HepG2 (cell line): ENCODE measurements around the gene CEP20. TPM values are rescaled to one million over a fixed set of nuclear protein-coding genes. Genes with fewer than 3 reads are reported as not detected.

Experiments
- FOSL1 ChIP-seq: sonication (generic); formaldehyde crosslinking; IDR thresholded peaks from 2 replicates; pipeline ENCODE4 v1.9.0; 2021; ENCODE audit warnings: missing genetic modification reagents, borderline replicate concordance
- HDAC2 ChIP-seq: sonication (generic); formaldehyde crosslinking; IDR thresholded peaks from 2 replicates; pipeline ENCODE4 v1.4.0; 2020; ENCODE audit warnings: missing genetic modification reagents
- HIVEP1 ChIP-seq: sonication (generic); formaldehyde crosslinking; IDR thresholded peaks from 2 replicates; pipeline ENCODE4 v1.4.0; 2020; ENCODE audit warnings: mild to moderate bottlenecking, missing genetic modification reagents
- HNF4A ChIP-seq: sonication (generic); formaldehyde crosslinking; IDR thresholded peaks from 2 replicates; pipeline ENCODE4 v1.4.0; 2020; ENCODE audit warnings: missing genetic modification reagents
- JUND ChIP-seq: sonication (generic); formaldehyde crosslinking; IDR thresholded peaks from 2 replicates; pipeline ENCODE4 v1.8.0; 2022; ENCODE audit warnings: mild to moderate bottlenecking, missing genetic modification reagents
- NFKBIZ ChIP-seq: IDR thresholded peaks from 2 replicates; pipeline ENCODE4 v1.6.1; 2018; ENCODE audit warnings: missing genetic modification reagents, missing compliant biosample characterization
- PHF8 ChIP-seq: sonication (generic); formaldehyde crosslinking; IDR thresholded peaks from 2 replicates; pipeline ENCODE4 v1.5.0; 2020; ENCODE audit warnings: missing genetic modification reagents
- PRPF4 ChIP-seq: fragments of 200-400 bp; formaldehyde crosslinking; IDR thresholded peaks from 2 replicates; pipeline ENCODE4 v1.6.1; 2016; ENCODE audit warnings: low read length, low read depth; ENCODE audit not compliant: poor library complexity, severe bottlenecking
- RFX5 ChIP-seq: IDR thresholded peaks from 2 replicates; pipeline ENCODE4 v1.6.1; 2011; ENCODE audit warnings: low read depth, low read length, improper control_type of control experiment
- SMAD3 ChIP-seq: sonication (generic); formaldehyde crosslinking; IDR thresholded peaks from 2 replicates; pipeline ENCODE4 v1.4.0; 2020; ENCODE audit warnings: missing genetic modification reagents
- SRSF4 ChIP-seq: fragments of 200-400 bp; formaldehyde crosslinking; IDR thresholded peaks from one replicate; pipeline ENCODE4 v1.6.1; 2018; ENCODE audit warnings: mild to moderate bottlenecking, low read depth, low read length, moderate library complexity; ENCODE audit not compliant: poor library complexity, severe bottlenecking
- YY1 ChIP-seq: IDR thresholded peaks from 2 replicates; pipeline ENCODE4 v1.6.1; 2011; ENCODE audit warnings: low read length, low read depth, moderate library complexity, mild to moderate bottlenecking; ENCODE audit not compliant: insufficient read depth, insufficient replicate concordance
- ZBTB7A ChIP-seq: sonication (generic); formaldehyde crosslinking; IDR thresholded peaks from 2 replicates; pipeline ENCODE4 v1.8.0; 2022; ENCODE audit warnings: mild to moderate bottlenecking, missing genetic modification reagents
- ZFP36L2 ChIP-seq: sonication (generic); formaldehyde crosslinking; IDR thresholded peaks from 2 replicates; pipeline ENCODE4 v1.4.0; 2020; ENCODE audit warnings: missing genetic modification reagents
- ZNF10 ChIP-seq: sonication (generic); formaldehyde crosslinking; IDR thresholded peaks from 2 replicates; pipeline ENCODE4 v1.4.0; 2020; ENCODE audit warnings: mild to moderate bottlenecking, low read depth, missing genetic modification reagents, borderline replicate concordance
- ZNF225 ChIP-seq: sonication (generic); formaldehyde crosslinking; IDR thresholded peaks from 2 replicates; pipeline ENCODE4 v1.4.0; 2020; ENCODE audit warnings: mild to moderate bottlenecking, missing genetic modification reagents
- ZNF34 ChIP-seq: sonication (generic); formaldehyde crosslinking; IDR thresholded peaks from 2 replicates; pipeline ENCODE4 v1.4.0; 2020; ENCODE audit warnings: mild to moderate bottlenecking, missing genetic modification reagents, borderline replicate concordance
- ZNF44 ChIP-seq: sonication (generic); formaldehyde crosslinking; IDR thresholded peaks from 2 replicates; pipeline ENCODE4 v1.5.1; 2020; ENCODE audit warnings: mild to moderate bottlenecking, missing genetic modification reagents
- ZNF562 ChIP-seq: sonication (generic); formaldehyde crosslinking; IDR thresholded peaks from 2 replicates; pipeline ENCODE4 v1.8.0; 2022; ENCODE audit warnings: missing genetic modification reagents, borderline replicate concordance
- ZNF589 ChIP-seq: sonication (generic); formaldehyde crosslinking; conservative IDR thresholded peaks from 2 replicates; pipeline ENCODE4 v1.8.0; 2022; ENCODE audit warnings: mild to moderate bottlenecking, moderate library complexity, missing genetic modification reagents
- ZNF792 ChIP-seq: IDR thresholded peaks from 2 replicates; pipeline ENCODE4 v1.6.1; 2016
- polyA plus RNA-seq, 8 experiments: library from polyadenylated mRNA; depleted of rRNA in 3 of 8; stranded (reverse) in 7 of 8; unstranded in 1 of 8; fragments of >200 nt; fragmentation: Illumina TruSeq in 4 of 8; extraction: Trizol in 4 of 8; gene quantifications; 2 replicates each; pipeline versions ENCODE4 v1.2.1 to v1.2.3, GENCODE V29; 2011 to 2016; ENCODE audit warnings: low read depth in 4 of 8, missing spikeins in 1 of 8, mixed read lengths in 1 of 8; ENCODE audit not compliant: insufficient read depth in 1 of 8
- total RNA-seq, 5 experiments: library from RNA; depleted of rRNA; stranded (reverse); fragments of >200 nt; fragmentation: Illumina TruSeq; extraction: Trizol; gene quantifications; 2 replicates each; pipeline ENCODE4 v1.2.3, GENCODE V29; 2016; ENCODE audit warnings: low read depth in 1 of 5
- TF ChIP-seq, protein P1 (sequence below): IDR thresholded peaks from 2 replicates; pipeline ENCODE4 v1.6.1; 2016
- TF ChIP-seq, protein P2 (sequence below): sonication (generic); formaldehyde crosslinking; IDR thresholded peaks from 2 replicates; pipeline ENCODE4 v1.8.0; 2022; ENCODE audit warnings: mild to moderate bottlenecking, missing genetic modification reagents, moderate library complexity
- TF ChIP-seq, protein P3 (sequence below), 2 experiments: IDR thresholded peaks; 2 replicates each; pipeline ENCODE4 v1.6.1; 2011 to 2012; ENCODE audit warnings: low read length in 2 of 2, borderline replicate concordance in 1 of 2, low read depth in 1 of 2, mild to moderate bottlenecking in 1 of 2, moderate library complexity in 1 of 2

Gene CEP20
- total and polyA plus RNA-seq, 2 of the 13 experiments (the other 11 are each of a cell fraction or from before 2014, with no cell fraction given), result 53.0 to 54.1 TPM

DNA sequence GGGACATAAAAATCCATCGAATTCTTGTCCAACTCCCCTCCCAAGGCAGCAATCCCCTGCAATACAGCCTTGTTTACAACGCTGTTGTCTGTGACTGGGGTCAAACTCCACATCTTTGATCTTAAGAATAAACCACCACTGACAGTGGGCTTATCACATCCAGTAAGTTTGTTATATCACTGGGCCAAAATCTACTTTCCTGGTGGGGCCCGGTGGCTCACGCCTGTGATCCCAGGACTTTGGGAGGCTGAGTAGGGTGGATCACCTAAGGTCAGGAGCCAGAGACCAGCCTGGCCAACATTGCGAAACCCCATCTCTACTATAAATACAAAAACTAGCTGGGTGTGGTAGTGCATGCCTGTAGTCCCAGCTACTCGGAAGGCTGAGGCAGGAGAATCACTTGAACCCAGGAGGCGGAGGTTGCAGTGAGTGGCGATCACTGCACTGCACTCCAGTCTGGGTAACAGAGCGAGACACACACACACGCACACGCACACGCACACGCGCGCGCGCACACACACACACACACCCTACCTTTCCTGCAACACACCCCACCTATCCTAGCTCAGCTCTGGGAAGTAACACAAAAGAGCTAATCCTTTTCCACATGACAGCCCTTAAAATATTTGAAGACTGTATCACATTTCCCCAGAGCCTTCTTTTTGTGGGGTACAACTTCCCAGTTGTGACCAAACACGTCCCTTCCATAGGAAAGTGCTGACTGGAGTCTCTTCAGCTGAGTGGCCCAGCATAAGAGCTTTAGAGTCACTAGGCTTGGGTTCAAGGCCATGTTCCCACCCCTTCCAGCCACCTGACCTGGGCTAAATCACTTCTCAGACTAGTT lies 40.1 kb upstream of the CEP20 start (continued):
- TF ChIP-seq, protein P1, sequence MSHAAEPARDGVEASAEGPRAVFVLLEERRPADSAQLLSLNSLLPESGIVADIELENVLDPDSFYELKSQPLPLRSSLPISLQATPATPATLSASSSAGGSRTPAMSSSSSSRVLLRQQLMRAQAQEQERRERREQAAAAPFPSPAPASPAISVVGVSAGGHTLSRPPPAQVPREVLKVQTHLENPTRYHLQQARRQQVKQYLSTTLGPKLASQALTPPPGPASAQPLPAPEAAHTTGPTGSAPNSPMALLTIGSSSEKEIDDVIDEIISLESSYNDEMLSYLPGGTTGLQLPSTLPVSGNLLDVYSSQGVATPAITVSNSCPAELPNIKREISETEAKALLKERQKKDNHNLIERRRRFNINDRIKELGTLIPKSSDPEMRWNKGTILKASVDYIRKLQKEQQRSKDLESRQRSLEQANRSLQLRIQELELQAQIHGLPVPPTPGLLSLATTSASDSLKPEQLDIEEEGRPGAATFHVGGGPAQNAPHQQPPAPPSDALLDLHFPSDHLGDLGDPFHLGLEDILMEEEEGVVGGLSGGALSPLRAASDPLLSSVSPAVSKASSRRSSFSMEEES (CRISPR knock-in tag), result no peak; the same call in 1 of the 2 replicates
- TF ChIP-seq ZNF44 (no peak), ZNF34 (no peak), ZBTB7A (CRISPR knock-in tag) (0 out of 2 replicates have a peak, but pooled peaks have one; percentile 52), HIVEP1 (CRISPR knock-in tag) (peak; percentile 58; the same call in 1 of the 2 replicates), ZNF562 (CRISPR knock-in tag) (no peak), HNF4A (CRISPR knock-in tag) (peak; percentile 77), ZFP36L2 (CRISPR knock-in tag) (no peak), FOSL1 (CRISPR knock-in tag) (no peak), ZNF225 (CRISPR knock-in tag) (peak; percentile 46; the same call in 1 of the 2 replicates), YY1 (no peak), RFX5 (no peak), ZNF10 (CRISPR knock-in tag) (no peak), SRSF4 (no peak), PRPF4 (no peak), PHF8 (CRISPR knock-in tag) (no peak), NFKBIZ (no peak), JUND (CRISPR knock-in tag) (0 out of 2 replicates have a peak, but pooled peaks have one; percentile 61), ZNF792 (CRISPR knock-in tag) (peak; percentile 57; the same call in 1 of the 2 replicates), ZNF589 (no peak), HDAC2 (no peak; the same call in 1 of the 2 replicates), SMAD3 (CRISPR knock-in tag) (0 out of 2 replicates have a peak, but pooled peaks have one; percentile 30)
- TF ChIP-seq, protein P2, sequence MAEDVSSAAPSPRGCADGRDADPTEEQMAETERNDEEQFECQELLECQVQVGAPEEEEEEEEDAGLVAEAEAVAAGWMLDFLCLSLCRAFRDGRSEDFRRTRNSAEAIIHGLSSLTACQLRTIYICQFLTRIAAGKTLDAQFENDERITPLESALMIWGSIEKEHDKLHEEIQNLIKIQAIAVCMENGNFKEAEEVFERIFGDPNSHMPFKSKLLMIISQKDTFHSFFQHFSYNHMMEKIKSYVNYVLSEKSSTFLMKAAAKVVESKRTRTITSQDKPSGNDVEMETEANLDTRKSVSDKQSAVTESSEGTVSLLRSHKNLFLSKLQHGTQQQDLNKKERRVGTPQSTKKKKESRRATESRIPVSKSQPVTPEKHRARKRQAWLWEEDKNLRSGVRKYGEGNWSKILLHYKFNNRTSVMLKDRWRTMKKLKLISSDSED (CRISPR knock-in tag), result no peak
- TF ChIP-seq, protein P3, sequence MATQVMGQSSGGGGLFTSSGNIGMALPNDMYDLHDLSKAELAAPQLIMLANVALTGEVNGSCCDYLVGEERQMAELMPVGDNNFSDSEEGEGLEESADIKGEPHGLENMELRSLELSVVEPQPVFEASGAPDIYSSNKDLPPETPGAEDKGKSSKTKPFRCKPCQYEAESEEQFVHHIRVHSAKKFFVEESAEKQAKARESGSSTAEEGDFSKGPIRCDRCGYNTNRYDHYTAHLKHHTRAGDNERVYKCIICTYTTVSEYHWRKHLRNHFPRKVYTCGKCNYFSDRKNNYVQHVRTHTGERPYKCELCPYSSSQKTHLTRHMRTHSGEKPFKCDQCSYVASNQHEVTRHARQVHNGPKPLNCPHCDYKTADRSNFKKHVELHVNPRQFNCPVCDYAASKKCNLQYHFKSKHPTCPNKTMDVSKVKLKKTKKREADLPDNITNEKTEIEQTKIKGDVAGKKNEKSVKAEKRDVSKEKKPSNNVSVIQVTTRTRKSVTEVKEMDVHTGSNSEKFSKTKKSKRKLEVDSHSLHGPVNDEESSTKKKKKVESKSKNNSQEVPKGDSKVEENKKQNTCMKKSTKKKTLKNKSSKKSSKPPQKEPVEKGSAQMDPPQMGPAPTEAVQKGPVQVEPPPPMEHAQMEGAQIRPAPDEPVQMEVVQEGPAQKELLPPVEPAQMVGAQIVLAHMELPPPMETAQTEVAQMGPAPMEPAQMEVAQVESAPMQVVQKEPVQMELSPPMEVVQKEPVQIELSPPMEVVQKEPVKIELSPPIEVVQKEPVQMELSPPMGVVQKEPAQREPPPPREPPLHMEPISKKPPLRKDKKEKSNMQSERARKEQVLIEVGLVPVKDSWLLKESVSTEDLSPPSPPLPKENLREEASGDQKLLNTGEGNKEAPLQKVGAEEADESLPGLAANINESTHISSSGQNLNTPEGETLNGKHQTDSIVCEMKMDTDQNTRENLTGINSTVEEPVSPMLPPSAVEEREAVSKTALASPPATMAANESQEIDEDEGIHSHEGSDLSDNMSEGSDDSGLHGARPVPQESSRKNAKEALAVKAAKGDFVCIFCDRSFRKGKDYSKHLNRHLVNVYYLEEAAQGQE (IDR thresholded peaks at IDR 0.05; ENCODE audit: borderline replicate concordance in 1 of 2, low read depth in 1 of 2, low read length in 2 of 2), result no peak
